Stimulated activated CD8-positive, alpha-beta memory T cell treated with anti-CD3 and anti-CD28 coated beads, Interleukin-4, amount 100 ng/mL, for 1 hour (primary cell): ENCODE data around the gene ZSCAN20.

ENCODE experiments used
- DNase-seq, 2 donors: peaks; one replicate each; pipeline ENCODE4 v3.0.0-alpha.2; 2020; ENCODE audit warnings: low read depth in 2 of 2, low spot score in 1 of 2

ZSCAN20 gene

GRCh38 chr1:33527934-33528333 is 55.5 kb downstream of the ZSCAN20 start:
- no peak for DNase-seq

- no peak for DNase-seq
Measured at GRCh38 chr1:33529957-33530356, 57.5 kb downstream of the ZSCAN20 start.

- no peak for DNase-seq
Measured at GRCh38 chr1:33532250-33532649, 59.8 kb downstream of the ZSCAN20 start.

GRCh38 chr1:33532936-33533335 is 60.5 kb downstream of the ZSCAN20 start:
- DNase-seq: no peak

GRCh38 chr1:33535334-33535733 is 62.9 kb downstream of the ZSCAN20 start:
- no peak for DNase-seq

- no peak for DNase-seq
Measured at GRCh38 chr1:33537885-33538284, 65.4 kb downstream of the ZSCAN20 start.

GRCh38 chr1:33541966-33542365 is 69.5 kb downstream of the ZSCAN20 start:
- DNase-seq: no peak
